HepG2 (cell line): ENCODE data around the gene TRIM27. TPM values are rescaled to one million over a fixed set of nuclear protein-coding genes. Genes with fewer than 3 reads are reported as not detected.

Experiments used
- AHR ChIP-seq: IDR thresholded peaks from 2 replicates; pipeline ENCODE4 v1.6.1; 2018; ENCODE audit warnings: missing genetic modification reagents, missing compliant biosample characterization
- ETV5 ChIP-seq: IDR thresholded peaks from 2 replicates; pipeline ENCODE4 v1.6.1; 2018; ENCODE audit warnings: missing biosample characterization, missing genetic modification reagents, inconsistent platforms, borderline replicate concordance
- FOSL2 ChIP-seq: sonication (generic); formaldehyde crosslinking; IDR thresholded peaks from 2 replicates; pipeline ENCODE4 v1.4.0; 2020; ENCODE audit warnings: missing genetic modification reagents
- GATAD1 ChIP-seq: IDR thresholded peaks from 2 replicates; pipeline ENCODE4 v1.6.1; 2016; ENCODE audit warnings: missing genetic modification reagents, missing compliant biosample characterization
- MBD4 ChIP-seq: IDR thresholded peaks from 2 replicates; pipeline ENCODE4 v1.6.1; 2012; ENCODE audit warnings: low read length, inconsistent platforms, borderline replicate concordance
- NFE2 ChIP-seq: sonication (generic); formaldehyde crosslinking; IDR thresholded peaks from 2 replicates; pipeline ENCODE4 v1.4.0; 2020; ENCODE audit warnings: missing genetic modification reagents
- PAWR ChIP-seq: sonication (generic); formaldehyde crosslinking; IDR thresholded peaks from 2 replicates; pipeline ENCODE4 v1.4.0; 2020; ENCODE audit warnings: missing genetic modification reagents, mild to moderate bottlenecking, borderline replicate concordance
- POLR2G ChIP-seq: fragments of 200-400 bp; formaldehyde crosslinking; IDR thresholded peaks from 2 replicates; pipeline ENCODE4 v1.6.1; 2018; ENCODE audit warnings: mild to moderate bottlenecking, low read depth, low read length, moderate library complexity
- PPARG ChIP-seq: conservative IDR thresholded peaks from 2 replicates; pipeline ENCODE4 v1.6.1; 2016; ENCODE audit warnings: missing biosample characterization, missing genetic modification reagents
- ZNF260 ChIP-seq: sonication (generic); formaldehyde crosslinking; IDR thresholded peaks from 2 replicates; pipeline ENCODE4 v1.4.0; 2020; ENCODE audit warnings: missing genetic modification reagents, low read depth, mild to moderate bottlenecking, borderline replicate concordance
- ZNF264 ChIP-seq: sonication (generic); formaldehyde crosslinking; IDR thresholded peaks from 2 replicates; pipeline ENCODE4 v1.4.0; 2020; ENCODE audit warnings: missing genetic modification reagents
- ZNF317 ChIP-seq: sonication (generic); formaldehyde crosslinking; IDR thresholded peaks from 2 replicates; pipeline ENCODE4 v1.5.0; 2020; ENCODE audit warnings: mild to moderate bottlenecking, missing genetic modification reagents
- ZNF644 ChIP-seq: IDR thresholded peaks from 2 replicates; pipeline ENCODE4 v1.6.1; 2016; ENCODE audit warnings: low read depth
- ZSCAN21 ChIP-seq: sonication (generic); formaldehyde crosslinking; IDR thresholded peaks from 2 replicates; pipeline ENCODE4 v1.8.0; 2022; ENCODE audit warnings: mild to moderate bottlenecking, missing genetic modification reagents, moderate library complexity, borderline replicate concordance
- polyA plus RNA-seq, 8 experiments: library from polyadenylated mRNA; depleted of rRNA in 3 of 8; stranded (reverse) in 7 of 8; unstranded in 1 of 8; fragments of >200 nt; fragmentation: Illumina TruSeq in 4 of 8; extraction: Trizol in 4 of 8; gene quantifications; 2 replicates each; pipeline versions ENCODE4 v1.2.1 to v1.2.3, GENCODE V29; 2011 to 2016; ENCODE audit warnings: low read depth in 4 of 8, missing spikeins in 1 of 8, mixed read lengths in 1 of 8; ENCODE audit not compliant: insufficient read depth in 1 of 8
- total RNA-seq, 5 experiments: library from RNA; depleted of rRNA; stranded (reverse); fragments of >200 nt; fragmentation: Illumina TruSeq; extraction: Trizol; gene quantifications; 2 replicates each; pipeline ENCODE4 v1.2.3, GENCODE V29; 2016; ENCODE audit warnings: low read depth in 1 of 5
- TF ChIP-seq, protein P1 (sequence below), 2 experiments: sonication (generic) in 1 of 2; formaldehyde crosslinking in 1 of 2; IDR thresholded peaks; 2 replicates each; pipeline versions ENCODE4 v1.4.0 to v1.6.1; 2016 to 2020; ENCODE audit warnings: borderline replicate concordance in 1 of 2, low read depth in 1 of 2, mild to moderate bottlenecking in 1 of 2, missing genetic modification reagents in 1 of 2
- TF ChIP-seq, protein P2 (sequence below): sonication (generic); formaldehyde crosslinking; conservative IDR thresholded peaks from 2 replicates; pipeline ENCODE4 v1.4.0; 2020; ENCODE audit warnings: missing genetic modification reagents
- TF ChIP-seq, protein P3 (sequence below): sonication (generic); formaldehyde crosslinking; IDR thresholded peaks from 2 replicates; pipeline ENCODE4 v1.8.0; 2022; ENCODE audit warnings: missing genetic modification reagents, mild to moderate bottlenecking, moderate library complexity, borderline replicate concordance
- TF ChIP-seq, protein P4 (sequence below): sonication (generic); formaldehyde crosslinking; IDR thresholded peaks from 2 replicates; pipeline ENCODE4 v1.4.0; 2020; ENCODE audit warnings: missing genetic modification reagents, borderline replicate concordance

TRIM27 gene
- total and polyA plus RNA-seq, 2 of the 13 experiments (the other 11 are each of a cell fraction or from before 2014, with no cell fraction given): 88.6 to 112 TPM

DNA sequence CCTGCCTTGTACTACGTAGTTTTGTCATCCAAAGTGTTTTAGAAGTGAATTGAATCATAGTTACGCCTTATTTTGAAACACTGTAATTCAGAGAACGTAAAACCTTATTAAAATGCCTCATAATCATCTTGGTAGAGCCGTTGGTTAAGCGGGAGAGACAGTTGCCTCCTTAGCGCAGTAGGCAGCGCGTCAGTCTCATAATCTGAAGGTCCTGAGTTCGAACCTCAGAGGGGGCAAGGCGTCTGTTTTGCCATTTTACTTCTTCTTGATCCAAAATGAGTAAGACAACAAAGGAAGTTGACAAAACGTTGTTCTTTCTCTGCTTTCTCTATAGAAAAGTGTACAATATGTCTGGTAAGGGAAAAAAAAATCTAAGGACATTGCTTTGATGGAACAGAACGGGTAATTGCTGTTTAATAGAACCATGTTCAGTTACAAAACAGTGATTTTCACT is 20.7 kb upstream of the TRIM27 start (continued):
- TF ChIP-seq, protein P1, sequence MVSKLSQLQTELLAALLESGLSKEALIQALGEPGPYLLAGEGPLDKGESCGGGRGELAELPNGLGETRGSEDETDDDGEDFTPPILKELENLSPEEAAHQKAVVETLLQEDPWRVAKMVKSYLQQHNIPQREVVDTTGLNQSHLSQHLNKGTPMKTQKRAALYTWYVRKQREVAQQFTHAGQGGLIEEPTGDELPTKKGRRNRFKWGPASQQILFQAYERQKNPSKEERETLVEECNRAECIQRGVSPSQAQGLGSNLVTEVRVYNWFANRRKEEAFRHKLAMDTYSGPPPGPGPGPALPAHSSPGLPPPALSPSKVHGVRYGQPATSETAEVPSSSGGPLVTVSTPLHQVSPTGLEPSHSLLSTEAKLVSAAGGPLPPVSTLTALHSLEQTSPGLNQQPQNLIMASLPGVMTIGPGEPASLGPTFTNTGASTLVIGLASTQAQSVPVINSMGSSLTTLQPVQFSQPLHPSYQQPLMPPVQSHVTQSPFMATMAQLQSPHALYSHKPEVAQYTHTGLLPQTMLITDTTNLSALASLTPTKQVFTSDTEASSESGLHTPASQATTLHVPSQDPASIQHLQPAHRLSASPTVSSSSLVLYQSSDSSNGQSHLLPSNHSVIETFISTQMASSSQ (IDR thresholded peaks at IDR 0.05; ENCODE audit: low read depth): peak; percentile 62
- TF ChIP-seq, protein P1 (CRISPR knock-in tag; IDR thresholded peaks at IDR 0.05; ENCODE audit: borderline replicate concordance): no peak
- TF ChIP-seq NFE2 (CRISPR knock-in tag) (0 out of 2 replicates have a peak, but pooled peaks have one; percentile 41), PAWR (CRISPR knock-in tag) (no peak), POLR2G (no peak), PPARG (CRISPR knock-in tag) (peak; percentile 53), FOSL2 (CRISPR knock-in tag) (peak; percentile 72), ZNF264 (CRISPR knock-in tag) (no peak), ETV5 (CRISPR knock-in tag) (peak; percentile 31; the same call in 1 of the 2 replicates), MBD4 (peak; percentile 86; the same call in 1 of the 2 replicates), ZNF317 (CRISPR knock-in tag) (no peak), AHR (CRISPR knock-in tag) (0 out of 2 replicates have a peak, but pooled peaks have one; percentile 56), GATAD1 (CRISPR knock-in tag) (peak; percentile 71; the same call in 1 of the 2 replicates), ZNF260 (CRISPR knock-in tag) (no peak), ZNF644 (CRISPR knock-in tag) (peak; percentile 75), ZSCAN21 (CRISPR knock-in tag) (no peak)
- TF ChIP-seq, protein P2, sequence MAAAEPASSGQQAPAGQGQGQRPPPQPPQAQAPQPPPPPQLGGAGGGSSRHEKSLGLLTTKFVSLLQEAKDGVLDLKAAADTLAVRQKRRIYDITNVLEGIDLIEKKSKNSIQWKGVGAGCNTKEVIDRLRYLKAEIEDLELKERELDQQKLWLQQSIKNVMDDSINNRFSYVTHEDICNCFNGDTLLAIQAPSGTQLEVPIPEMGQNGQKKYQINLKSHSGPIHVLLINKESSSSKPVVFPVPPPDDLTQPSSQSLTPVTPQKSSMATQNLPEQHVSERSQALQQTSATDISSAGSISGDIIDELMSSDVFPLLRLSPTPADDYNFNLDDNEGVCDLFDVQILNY (CRISPR knock-in tag): 0 out of 2 replicates have a peak, but pooled peaks have one; percentile 30
- TF ChIP-seq, protein P3, sequence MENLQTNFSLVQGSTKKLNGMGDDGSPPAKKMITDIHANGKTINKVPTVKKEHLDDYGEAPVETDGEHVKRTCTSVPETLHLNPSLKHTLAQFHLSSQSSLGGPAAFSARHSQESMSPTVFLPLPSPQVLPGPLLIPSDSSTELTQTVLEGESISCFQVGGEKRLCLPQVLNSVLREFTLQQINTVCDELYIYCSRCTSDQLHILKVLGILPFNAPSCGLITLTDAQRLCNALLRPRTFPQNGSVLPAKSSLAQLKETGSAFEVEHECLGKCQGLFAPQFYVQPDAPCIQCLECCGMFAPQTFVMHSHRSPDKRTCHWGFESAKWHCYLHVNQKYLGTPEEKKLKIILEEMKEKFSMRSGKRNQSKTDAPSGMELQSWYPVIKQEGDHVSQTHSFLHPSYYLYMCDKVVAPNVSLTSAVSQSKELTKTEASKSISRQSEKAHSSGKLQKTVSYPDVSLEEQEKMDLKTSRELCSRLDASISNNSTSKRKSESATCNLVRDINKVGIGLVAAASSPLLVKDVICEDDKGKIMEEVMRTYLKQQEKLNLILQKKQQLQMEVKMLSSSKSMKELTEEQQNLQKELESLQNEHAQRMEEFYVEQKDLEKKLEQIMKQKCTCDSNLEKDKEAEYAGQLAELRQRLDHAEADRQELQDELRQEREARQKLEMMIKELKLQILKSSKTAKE: no peak
- TF ChIP-seq, protein P4, sequence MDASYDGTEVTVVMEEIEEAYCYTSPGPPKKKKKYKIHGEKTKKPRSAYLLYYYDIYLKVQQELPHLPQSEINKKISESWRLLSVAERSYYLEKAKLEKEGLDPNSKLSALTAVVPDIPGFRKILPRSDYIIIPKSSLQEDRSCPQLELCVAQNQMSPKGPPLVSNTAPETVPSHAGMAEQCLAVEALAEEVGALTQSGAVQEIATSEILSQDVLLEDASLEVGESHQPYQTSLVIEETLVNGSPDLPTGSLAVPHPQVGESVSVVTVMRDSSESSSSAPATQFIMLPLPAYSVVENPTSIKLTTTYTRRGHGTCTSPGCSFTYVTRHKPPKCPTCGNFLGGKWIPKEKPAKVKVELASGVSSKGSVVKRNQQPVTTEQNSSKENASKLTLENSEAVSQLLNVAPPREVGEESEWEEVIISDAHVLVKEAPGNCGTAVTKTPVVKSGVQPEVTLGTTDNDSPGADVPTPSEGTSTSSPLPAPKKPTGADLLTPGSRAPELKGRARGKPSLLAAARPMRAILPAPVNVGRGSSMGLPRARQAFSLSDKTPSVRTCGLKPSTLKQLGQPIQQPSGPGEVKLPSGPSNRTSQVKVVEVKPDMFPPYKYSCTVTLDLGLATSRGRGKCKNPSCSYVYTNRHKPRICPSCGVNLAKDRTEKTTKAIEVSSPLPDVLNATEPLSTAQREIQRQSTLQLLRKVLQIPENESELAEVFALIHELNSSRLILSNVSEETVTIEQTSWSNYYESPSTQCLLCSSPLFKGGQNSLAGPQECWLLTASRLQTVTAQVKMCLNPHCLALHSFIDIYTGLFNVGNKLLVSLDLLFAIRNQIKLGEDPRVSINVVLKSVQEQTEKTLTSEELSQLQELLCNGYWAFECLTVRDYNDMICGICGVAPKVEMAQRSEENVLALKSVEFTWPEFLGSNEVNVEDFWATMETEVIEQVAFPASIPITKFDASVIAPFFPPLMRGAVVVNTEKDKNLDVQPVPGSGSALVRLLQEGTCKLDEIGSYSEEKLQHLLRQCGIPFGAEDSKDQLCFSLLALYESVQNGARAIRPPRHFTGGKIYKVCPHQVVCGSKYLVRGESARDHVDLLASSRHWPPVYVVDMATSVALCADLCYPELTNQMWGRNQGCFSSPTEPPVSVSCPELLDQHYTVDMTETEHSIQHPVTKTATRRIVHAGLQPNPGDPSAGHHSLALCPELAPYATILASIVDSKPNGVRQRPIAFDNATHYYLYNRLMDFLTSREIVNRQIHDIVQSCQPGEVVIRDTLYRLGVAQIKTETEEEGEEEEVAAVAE (CRISPR knock-in tag): peak; percentile 87; the same call in 1 of the 2 replicates
